ENCODE data around the gene CYB561D2. TPM values are rescaled to one million over a fixed set of nuclear protein-coding genes. Genes with fewer than 3 reads are reported as not detected.

Gene CYB561D2
- total and polyA plus RNA-seq, 4 donors: 18.2 to 50.8 (median 27.7) TPM

DNA sequence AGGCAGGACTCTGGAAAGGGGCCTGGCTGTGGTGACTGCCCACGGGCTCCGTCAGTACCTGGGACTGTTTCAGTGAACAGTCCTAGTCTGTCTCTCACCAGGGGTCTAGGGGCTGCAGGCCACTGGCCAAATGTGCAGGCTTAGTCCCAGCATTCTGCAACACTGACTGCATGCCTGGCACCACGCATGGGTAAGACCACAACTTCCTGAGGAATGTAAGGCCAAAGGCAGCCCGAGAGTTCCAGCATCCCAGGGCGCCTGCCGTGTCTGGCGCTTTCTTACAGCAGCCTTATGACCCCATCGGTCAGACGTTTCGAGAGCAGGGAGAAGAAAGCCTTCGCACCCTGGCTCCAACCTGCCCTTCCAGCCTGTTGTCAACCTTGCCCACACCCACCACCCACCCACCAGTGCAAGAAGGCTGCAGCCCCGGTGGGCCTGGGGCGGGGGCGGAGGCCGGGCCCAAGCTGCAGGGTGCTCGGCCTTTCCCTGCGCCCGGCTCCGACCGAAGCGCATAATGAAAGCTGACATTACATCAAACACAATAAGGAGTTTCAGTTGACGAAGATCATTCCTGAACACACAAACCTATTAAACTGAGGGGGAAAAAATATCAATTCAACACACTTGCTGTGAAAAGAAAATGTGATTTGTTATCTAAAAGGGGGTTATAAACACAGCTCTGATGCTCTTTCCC, 38.2 kb downstream of the CYB561D2 start:
- 88% methylated on average over 22 of the region's 22 CpGs for WGBS, 2 donors
- H3K4me1 ChIP-seq (ENCODE audit: control insufficient read depth in 5 of 5, insufficient read depth in 5 of 5, low read length in 5 of 5): peaks cover 0 to 11% (median 9%) of the 10 kb centered on the region in 5 donors
- TF ChIP-seq, protein P1, sequence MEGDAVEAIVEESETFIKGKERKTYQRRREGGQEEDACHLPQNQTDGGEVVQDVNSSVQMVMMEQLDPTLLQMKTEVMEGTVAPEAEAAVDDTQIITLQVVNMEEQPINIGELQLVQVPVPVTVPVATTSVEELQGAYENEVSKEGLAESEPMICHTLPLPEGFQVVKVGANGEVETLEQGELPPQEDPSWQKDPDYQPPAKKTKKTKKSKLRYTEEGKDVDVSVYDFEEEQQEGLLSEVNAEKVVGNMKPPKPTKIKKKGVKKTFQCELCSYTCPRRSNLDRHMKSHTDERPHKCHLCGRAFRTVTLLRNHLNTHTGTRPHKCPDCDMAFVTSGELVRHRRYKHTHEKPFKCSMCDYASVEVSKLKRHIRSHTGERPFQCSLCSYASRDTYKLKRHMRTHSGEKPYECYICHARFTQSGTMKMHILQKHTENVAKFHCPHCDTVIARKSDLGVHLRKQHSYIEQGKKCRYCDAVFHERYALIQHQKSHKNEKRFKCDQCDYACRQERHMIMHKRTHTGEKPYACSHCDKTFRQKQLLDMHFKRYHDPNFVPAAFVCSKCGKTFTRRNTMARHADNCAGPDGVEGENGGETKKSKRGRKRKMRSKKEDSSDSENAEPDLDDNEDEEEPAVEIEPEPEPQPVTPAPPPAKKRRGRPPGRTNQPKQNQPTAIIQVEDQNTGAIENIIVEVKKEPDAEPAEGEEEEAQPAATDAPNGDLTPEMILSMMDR (IDR thresholded peaks at IDR 0.05; ENCODE audit: control extremely low read depth, extremely low read depth): no peak
- ATAC-seq (ENCODE audit: insufficient read depth, low FRiP score): no peak
- no peaks in the 10 kb centered on the region for H3K9me3 ChIP-seq (ENCODE audit: control insufficient read depth in 4 of 4, insufficient read depth in 3 of 4, low read length in 3 of 4)
- no peaks in the 10 kb centered on the region for H3K27me3 ChIP-seq (ENCODE audit: control insufficient read depth in 3 of 3, insufficient read depth in 3 of 3, low read length in 2 of 3)
- H3K9ac ChIP-seq (ENCODE audit: insufficient read depth in 1 of 2, low read length in 2 of 2): no peak overlapping the region
- H3K27ac ChIP-seq (ENCODE audit: low read depth in 1 of 2, low read length in 1 of 2): no peak overlapping the region
- H3K36me3 ChIP-seq (ENCODE audit: control insufficient read depth in 4 of 4, insufficient read depth in 4 of 4, low read length in 4 of 4): peaks cover 0 to 4% (median 0%) of the 10 kb centered on the region in 4 donors
- no peak overlapping the region for H3K4me3 ChIP-seq
- DNase-seq: no peak

DNA sequence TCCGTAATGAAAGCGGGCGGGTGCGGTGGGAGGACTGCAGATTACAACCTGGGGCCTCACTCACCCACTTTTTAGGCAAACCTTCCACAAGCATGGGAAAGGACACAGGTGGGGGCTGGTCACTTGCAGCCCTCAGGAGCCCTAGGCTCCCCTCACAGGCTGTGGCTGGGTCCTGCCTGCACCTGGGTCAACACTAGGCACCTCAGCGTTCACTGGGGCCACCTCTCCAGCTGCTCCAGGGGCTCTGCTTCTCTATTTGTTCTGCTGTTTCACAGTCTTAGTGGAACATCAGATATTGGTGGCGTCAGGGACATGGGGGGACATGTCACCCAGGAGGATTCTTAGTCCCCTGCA, 38.7 kb downstream of the CYB561D2 start:
- Histone ChIP-seq H3K4me3 (no peak overlapping the region), H3K4me1 (ENCODE audit: control insufficient read depth in 5 of 5, insufficient read depth in 5 of 5, low read length in 5 of 5) (peaks cover 0 to 11% (median 9%) of the 10 kb centered on the region in 5 donors), H3K27me3 (ENCODE audit: control insufficient read depth in 3 of 3, insufficient read depth in 3 of 3, low read length in 2 of 3) (no peaks in the 10 kb centered on the region), H3K9me3 (ENCODE audit: control insufficient read depth in 4 of 4, insufficient read depth in 3 of 4, low read length in 3 of 4) (no peaks in the 10 kb centered on the region), H3K36me3 (ENCODE audit: control insufficient read depth in 4 of 4, insufficient read depth in 4 of 4, low read length in 4 of 4) (peaks cover 0 to 3% (median 0%) of the 10 kb centered on the region in 4 donors), H3K27ac (ENCODE audit: low read depth in 1 of 2, low read length in 1 of 2) (no peak overlapping the region), H3K9ac (ENCODE audit: insufficient read depth in 1 of 2, low read length in 2 of 2) (no peak overlapping the region)
- TF ChIP-seq, protein P1 (IDR thresholded peaks at IDR 0.05; ENCODE audit: control extremely low read depth, extremely low read depth): no peak
- no peak for DNase-seq
- 94 to 96% methylated on average over 6 of the region's 6 CpGs for WGBS, 2 donors
- ATAC-seq (ENCODE audit: insufficient read depth, low FRiP score): no peak

DNA sequence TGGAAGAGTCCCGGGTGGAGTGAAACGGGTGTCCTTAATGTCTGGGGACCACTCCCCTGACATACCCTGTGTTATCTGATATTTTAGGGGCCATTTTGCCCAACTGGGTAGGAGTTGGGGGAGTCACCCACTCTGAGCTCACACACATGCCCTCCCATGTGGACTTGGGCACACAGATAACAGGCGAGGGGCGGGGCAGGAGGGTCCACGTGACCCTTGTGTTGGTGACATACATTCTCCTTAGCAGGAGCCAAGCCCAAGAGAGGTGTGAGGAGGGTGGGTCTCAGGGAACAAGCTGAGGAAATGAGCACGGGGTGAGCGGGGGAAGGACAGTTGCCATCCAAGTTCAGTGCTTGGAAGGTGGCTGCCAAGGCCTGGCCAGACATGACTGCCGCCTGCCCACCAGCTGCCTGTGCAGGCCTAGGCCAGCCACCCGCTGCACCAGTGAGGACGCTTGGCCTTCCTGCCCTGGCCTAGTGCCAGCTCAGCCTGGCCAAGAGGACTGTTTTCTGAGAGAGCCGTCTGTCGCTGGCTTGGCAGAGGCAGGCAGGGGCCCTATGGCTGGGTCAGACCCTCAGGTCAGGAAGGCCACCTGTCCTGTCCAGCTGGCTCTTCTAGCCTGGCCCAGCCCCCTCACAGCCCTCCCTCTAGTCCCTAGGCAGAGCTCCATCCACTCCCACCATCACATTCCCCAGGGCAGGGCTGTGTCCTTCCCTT, 40.0 kb downstream of the CYB561D2 start:
- H3K9ac ChIP-seq (ENCODE audit: insufficient read depth in 1 of 2, low read length in 2 of 2): no peak overlapping the region
- peaks cover 0 to 3% (median 0%) of the 10 kb centered on the region in 4 donors for H3K36me3 ChIP-seq (ENCODE audit: control insufficient read depth in 4 of 4, insufficient read depth in 4 of 4, low read length in 4 of 4)
- DNase-seq (peak in 2 of 3 donors; percentile 26 to 40), ATAC-seq (ENCODE audit: insufficient read depth, low FRiP score) (no peak)
- H3K27ac ChIP-seq (ENCODE audit: low read depth in 1 of 2, low read length in 1 of 2): no peak overlapping the region
- WGBS, 2 donors: 55 to 73% methylated on average over 12 of the region's 12 CpGs
- TF ChIP-seq, protein P1 (IDR thresholded peaks at IDR 0.05; ENCODE audit: control extremely low read depth, extremely low read depth): no peak
- no peaks in the 10 kb centered on the region for H3K9me3 ChIP-seq (ENCODE audit: control insufficient read depth in 4 of 4, insufficient read depth in 3 of 4, low read length in 3 of 4)
- H3K4me1 ChIP-seq (ENCODE audit: control insufficient read depth in 5 of 5, insufficient read depth in 5 of 5, low read length in 5 of 5): peaks cover 0 to 11% (median 9%) of the 10 kb centered on the region in 5 donors
- no peaks in the 10 kb centered on the region for H3K27me3 ChIP-seq (ENCODE audit: control insufficient read depth in 3 of 3, insufficient read depth in 3 of 3, low read length in 2 of 3)
- no peak overlapping the region for H3K4me3 ChIP-seq

Data from lung (tissue), 12 donors.